A549 (cell line): ENCODE measurements around the gene ASPG. TPM values are rescaled to one million over a fixed set of nuclear protein-coding genes. Genes with fewer than 3 reads are reported as not detected.

ENCODE experiments used
- ATAC-seq, 2 experiments: fragments of 200-7000 bp in 1 of 2; fragments of >200 bp in 1 of 2; cut with Nextera tagmentation in 1 of 2; cut with Tn5 transposase in 1 of 2; 3 replicates each; pipeline versions ENCODE4 v1.8.0 to v1.9.1; 2018 to 2020; ENCODE audit warnings: mild to moderate bottlenecking in 1 of 2, moderate library complexity in 1 of 2
- CTCF ChIA-PET: fragments of 300-600 bp; sonication (Branson Sonifier 250); formaldehyde crosslinking; extraction: SDS; loops from one replicate; lab custom pipeline; 2021; ENCODE audit warnings: antibody characterized with exemption, inconsistent platforms; lab: Yijun Ruan, JAX
- POLR2A ChIA-PET: fragments of 350-600 bp; formaldehyde crosslinking; extraction: SDS; loops from one replicate; lab custom pipeline; 2021; ENCODE audit warnings: antibody characterized with exemption, inconsistent platforms; lab: Yijun Ruan, JAX
- DNase-seq, 2 experiments: peaks; one replicate each; pipeline versions ENCODE4 v3.0.0 to v3.0.0-alpha.2; 2011 to 2016; ENCODE audit warnings: low read depth in 1 of 2, low spot score in 1 of 2
- FAIRE-seq: peaks from 2 replicates; lab custom pipeline; 2011; peaks lifted over from hg19 to GRCh38; lab: Jason Lieb, UNC
- H3K27ac ChIP-seq, 2 experiments: fragments of >200 bp; sonication (Bioruptor Twin); formaldehyde crosslinking; 3 replicates each; pipeline ENCODE4 v1.5.1; 2016 to 2017
- H3K4me1 ChIP-seq: fragments of >200 bp; sonication (Bioruptor Twin); formaldehyde crosslinking; 3 replicates; pipeline ENCODE4 v1.6.1; 2016
- H3K4me2 ChIP-seq: fragments of >200 bp; sonication (Bioruptor Twin); formaldehyde crosslinking; 3 replicates; pipeline ENCODE4 v1.6.1; 2016
- H3K4me3 ChIP-seq: fragments of >200 bp; sonication (Bioruptor Twin); formaldehyde crosslinking; 3 replicates; pipeline ENCODE4 v1.5.1; 2016
- H3K9me3 ChIP-seq: fragments of >200 bp; sonication (Bioruptor Twin); formaldehyde crosslinking; 3 replicates; pipeline ENCODE4 v1.6.1; 2016
- CBX8 ChIP-seq: fragments of 200-600 bp; sonication (generic); IDR thresholded peaks from 2 replicates; pipeline ENCODE4 v1.6.1; 2016
- CEBPB ChIP-seq, 2 experiments: fragments of >200 bp in 1 of 2; sonication (Bioruptor Twin) in 1 of 2; formaldehyde crosslinking in 1 of 2; IDR thresholded peaks; 2 replicates each; pipeline ENCODE4 v1.6.1; 2012 to 2016
- CHD2 ChIP-seq: fragments of 150-350 bp; IDR thresholded peaks from 2 replicates; pipeline ENCODE4 v1.6.1; 2014; ENCODE audit warnings: low read length; ENCODE audit not compliant: partially characterized antibody
- EHF ChIP-seq: fragments of 250-450 bp; sonication (Bioruptor Pico); IDR thresholded peaks from 2 replicates; pipeline ENCODE4 v1.5.0; 2020; ENCODE audit warnings: mild to moderate bottlenecking
- EHMT2 ChIP-seq: fragments of 200-600 bp; sonication (generic); IDR thresholded peaks from 2 replicates; pipeline ENCODE4 v1.6.1; 2016; ENCODE audit warnings: antibody characterized with exemption, low read depth, mild to moderate bottlenecking, moderate library complexity
- FOSB ChIP-seq: fragments of 250-450 bp; sonication (Bioruptor Pico); IDR thresholded peaks from 2 replicates; pipeline ENCODE4 v1.5.0; 2020; ENCODE audit warnings: mild to moderate bottlenecking, moderate library complexity
- FOXS1 ChIP-seq: fragments of 250-450 bp; sonication (Bioruptor Pico); IDR thresholded peaks from 2 replicates; pipeline ENCODE4 v1.5.0; 2020; ENCODE audit warnings: mild to moderate bottlenecking, moderate library complexity
- HEYL ChIP-seq: fragments of 250-450 bp; sonication (Bioruptor Pico); IDR thresholded peaks from 2 replicates; pipeline ENCODE4 v1.8.0; 2021; ENCODE audit warnings: mild to moderate bottlenecking, moderate library complexity
- HOXB5 ChIP-seq: fragments of 250-450 bp; sonication (Bioruptor Pico); IDR thresholded peaks from 2 replicates; pipeline ENCODE4 v1.5.0; 2020; ENCODE audit warnings: mild to moderate bottlenecking, moderate library complexity
- KDM5A ChIP-seq: fragments of 200-600 bp; sonication (generic); IDR thresholded peaks from 2 replicates; pipeline ENCODE4 v1.6.1; 2016; ENCODE audit warnings: antibody characterized with exemption, mild to moderate bottlenecking
- NPAS2 ChIP-seq: fragments of 250-450 bp; sonication (Bioruptor Pico); IDR thresholded peaks from 2 replicates; pipeline ENCODE4 v1.8.0; 2022; ENCODE audit warnings: mild to moderate bottlenecking, moderate library complexity, borderline replicate concordance
- NR3C1 ChIP-seq: fragments of >200 bp; sonication (Bioruptor Twin); formaldehyde crosslinking; IDR thresholded peaks from 3 replicates; pipeline ENCODE4 v1.6.1; 2017
- POLR2AphosphoS2 ChIP-seq: conservative IDR thresholded peaks from 2 replicates; pipeline ENCODE4 v1.6.1; 2012; ENCODE audit warnings: low read length, improper control_type of control experiment, inconsistent platforms
- RAD21 ChIP-seq, 2 experiments: fragments of >200 bp in 1 of 2; sonication (Bioruptor Twin) in 1 of 2; formaldehyde crosslinking in 1 of 2; IDR thresholded peaks in 1 of 2; conservative IDR thresholded peaks in 1 of 2; 2 replicates in 1 of 2; 3 replicates in 1 of 2; pipeline ENCODE4 v1.6.1; 2012 to 2018; ENCODE audit warnings: inconsistent platforms in 1 of 2
- RARB ChIP-seq: fragments of 250-450 bp; sonication (Bioruptor Pico); IDR thresholded peaks from 2 replicates; pipeline ENCODE4 v1.8.0; 2021; ENCODE audit warnings: mild to moderate bottlenecking, moderate library complexity
- RCOR1 ChIP-seq: fragments of 150-350 bp; IDR thresholded peaks from 2 replicates; pipeline ENCODE4 v1.6.1; 2014; ENCODE audit warnings: antibody characterized with exemption, low read length, low read depth
- REST ChIP-seq: fragments of 200-600 bp; sonication (generic); IDR thresholded peaks from 2 replicates; pipeline ENCODE4 v1.6.1; 2016; ENCODE audit warnings: antibody characterized with exemption, mild to moderate bottlenecking, moderate library complexity
- SMC3 ChIP-seq: fragments of >200 bp; sonication (Bioruptor Twin); formaldehyde crosslinking; IDR thresholded peaks from 3 replicates; pipeline ENCODE4 v1.6.1; 2018; ENCODE audit warnings: inconsistent platforms
- SREBF2 ChIP-seq: fragments of 450-650 bp; IDR thresholded peaks from 2 replicates; pipeline ENCODE4 v1.6.1; 2014; ENCODE audit warnings: mild to moderate bottlenecking, moderate library complexity
- TFCP2L1 ChIP-seq: fragments of 250-450 bp; sonication (Bioruptor Pico); IDR thresholded peaks from 2 replicates; pipeline ENCODE4 v1.5.0; 2021; ENCODE audit warnings: mild to moderate bottlenecking
- ZNF302 ChIP-seq: fragments of 250-450 bp; sonication (Bioruptor Pico); IDR thresholded peaks from 2 replicates; pipeline ENCODE4 v1.9.0; 2021; ENCODE audit warnings: inconsistent platforms, mild to moderate bottlenecking, moderate library complexity
- ZSCAN20 ChIP-seq: fragments of 250-450 bp; sonication (Bioruptor Pico); IDR thresholded peaks from 2 replicates; pipeline ENCODE4 v1.8.0; 2022; ENCODE audit warnings: mild to moderate bottlenecking, moderate library complexity
- WGBS: methylation state at CpG from one replicate; pipeline ENCODE4 v1.1.6; 2017; ENCODE audit errors: missing lambda C conversion rate; 5-methylcytosine and 5-hydroxymethylcytosine counted together
- polyA plus RNA-seq, 4 experiments: library from polyadenylated mRNA; depleted of rRNA in 3 of 4; stranded (reverse); fragments of >200 nt; fragmentation: RNase III in 1 of 4; extraction: RNeasy Plus Mini Kit Qiagen cat#74134 plus additional on column Dnase treatment in 1 of 4; gene quantifications; 2 replicates in 3 of 4; 3 replicates in 1 of 4; pipeline ENCODE4 v1.2.3, GENCODE V29; 2011 to 2017
- TF ChIP-seq, protein P1 (sequence below): fragments of 250-450 bp; sonication (Bioruptor Pico); IDR thresholded peaks from 2 replicates; pipeline ENCODE4 v1.5.0; 2020; ENCODE audit warnings: low read depth, mild to moderate bottlenecking, moderate library complexity
- TF ChIP-seq, protein P2 (sequence below): fragments of 150-350 bp; IDR thresholded peaks from 2 replicates; pipeline ENCODE4 v1.6.1; 2014; ENCODE audit warnings: low read depth, mild to moderate bottlenecking, low read length
- TF ChIP-seq, protein P3 (sequence below): IDR thresholded peaks from 2 replicates; pipeline ENCODE4 v1.6.1; 2012; ENCODE audit warnings: low read depth, borderline replicate concordance

Gene ASPG
- polyA plus RNA-seq, 2 of the 4 experiments (the other 2 are of a cell fraction) = not detected

- ChIA-PET CTCF (interaction anchor here (0.9 to 3.6 kb wide), 6 partner anchors 13 to 520 kb away, joined by 3 to 21 read pairs (median 6); no protein-coding TSS in a partner anchor), POLR2A (no interaction called here)
- H3K9me3 ChIP-seq = peaks cover 18% of the 10 kb centered on the region
- TF ChIP-seq POLR2AphosphoS2 = no peak
- no peak for TF ChIP-seq RAD21 (conservative IDR thresholded peaks at IDR 0.05 in 1 of 2, IDR thresholded peaks at IDR 0.05 in 1 of 2)
- TF ChIP-seq CHD2 = no peak
- no peak for TF ChIP-seq CBX8
- no peak for TF ChIP-seq HOXB5 (CRISPR knock-in tag)
- no peak for TF ChIP-seq ZNF302 (CRISPR knock-in tag)
- no peak for TF ChIP-seq RARB (CRISPR knock-in tag)
- TF ChIP-seq FOSB = no peak
- TF ChIP-seq ZSCAN20 (CRISPR knock-in tag) = no peak
- TF ChIP-seq HEYL = no peak
- no peak for TF ChIP-seq TFCP2L1 (CRISPR knock-in tag)
- TF ChIP-seq KDM5A = no peak
- H3K27ac ChIP-seq = no peak overlapping the region
- ATAC-seq = no peak
- peaks cover 5% of the 10 kb centered on the region; the same call in 2 of the 3 replicates for H3K4me1 ChIP-seq
- no peak for FAIRE-seq
- WGBS = 36% methylated on average over 14 of the region's 18 CpGs
- no peak for DNase-seq
- H3K4me3 ChIP-seq = no peak overlapping the region
- H3K4me2 ChIP-seq = no peak overlapping the region
Observed at GRCh38 chr14:104119488-104120251, 34.2 kb downstream of the ASPG start.

DNA sequence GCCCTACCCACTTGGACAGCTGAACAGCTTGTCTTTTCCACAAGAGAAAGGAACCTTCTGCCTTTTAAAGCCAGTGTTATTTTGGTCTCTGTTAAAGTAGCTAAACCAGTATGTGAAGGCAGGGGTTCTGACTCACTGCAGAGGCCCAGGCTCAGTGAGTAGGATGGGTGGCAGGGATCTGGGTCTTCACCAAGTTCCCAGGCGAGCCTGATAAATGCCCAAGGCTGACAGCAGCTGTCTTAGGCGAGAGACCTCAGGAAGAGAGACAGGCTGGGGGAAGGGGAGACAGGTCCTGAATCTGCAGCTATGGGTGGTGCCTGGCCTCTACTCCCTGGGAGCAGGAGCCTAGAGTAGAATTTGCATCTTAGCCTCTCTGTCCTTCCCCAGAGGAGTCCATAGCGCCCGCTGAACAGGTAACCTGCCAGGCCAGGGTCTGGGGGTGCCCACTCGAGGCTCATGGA lies 34.8 kb downstream of the ASPG start:
- no peak for ATAC-seq
- WGBS = 38% methylated on average over 5 of the region's 5 CpGs

More for the DNA sequence above, 34.8 kb downstream of the ASPG start:
- TF ChIP-seq, protein P1, sequence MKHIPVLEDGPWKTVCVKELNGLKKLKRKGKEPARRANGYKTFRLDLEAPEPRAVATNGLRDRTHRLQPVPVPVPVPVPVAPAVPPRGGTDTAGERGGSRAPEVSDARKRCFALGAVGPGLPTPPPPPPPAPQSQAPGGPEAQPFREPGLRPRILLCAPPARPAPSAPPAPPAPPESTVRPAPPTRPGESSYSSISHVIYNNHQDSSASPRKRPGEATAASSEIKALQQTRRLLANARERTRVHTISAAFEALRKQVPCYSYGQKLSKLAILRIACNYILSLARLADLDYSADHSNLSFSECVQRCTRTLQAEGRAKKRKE (CRISPR knock-in tag) = no peak
- no peak for TF ChIP-seq RCOR1
- no peak for TF ChIP-seq POLR2AphosphoS2
- no peak for TF ChIP-seq FOSB
- TF ChIP-seq NPAS2 = no peak
- no peak for TF ChIP-seq TFCP2L1 (CRISPR knock-in tag)
- TF ChIP-seq, protein P2, sequence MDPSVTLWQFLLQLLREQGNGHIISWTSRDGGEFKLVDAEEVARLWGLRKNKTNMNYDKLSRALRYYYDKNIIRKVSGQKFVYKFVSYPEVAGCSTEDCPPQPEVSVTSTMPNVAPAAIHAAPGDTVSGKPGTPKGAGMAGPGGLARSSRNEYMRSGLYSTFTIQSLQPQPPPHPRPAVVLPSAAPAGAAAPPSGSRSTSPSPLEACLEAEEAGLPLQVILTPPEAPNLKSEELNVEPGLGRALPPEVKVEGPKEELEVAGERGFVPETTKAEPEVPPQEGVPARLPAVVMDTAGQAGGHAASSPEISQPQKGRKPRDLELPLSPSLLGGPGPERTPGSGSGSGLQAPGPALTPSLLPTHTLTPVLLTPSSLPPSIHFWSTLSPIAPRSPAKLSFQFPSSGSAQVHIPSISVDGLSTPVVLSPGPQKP = no peak
- TF ChIP-seq, protein P3, sequence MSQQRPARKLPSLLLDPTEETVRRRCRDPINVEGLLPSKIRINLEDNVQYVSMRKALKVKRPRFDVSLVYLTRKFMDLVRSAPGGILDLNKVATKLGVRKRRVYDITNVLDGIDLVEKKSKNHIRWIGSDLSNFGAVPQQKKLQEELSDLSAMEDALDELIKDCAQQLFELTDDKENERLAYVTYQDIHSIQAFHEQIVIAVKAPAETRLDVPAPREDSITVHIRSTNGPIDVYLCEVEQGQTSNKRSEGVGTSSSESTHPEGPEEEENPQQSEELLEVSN = no peak
- no peak for TF ChIP-seq SMC3
- TF ChIP-seq HEYL = no peak
- TF ChIP-seq HOXB5 (CRISPR knock-in tag) = no peak
- no peak for TF ChIP-seq CEBPB (IDR thresholded peaks at IDR 0.05)
- no peak for TF ChIP-seq SREBF2
- no peak for TF ChIP-seq FOXS1 (CRISPR knock-in tag)
- no peak for TF ChIP-seq REST
- no peak for TF ChIP-seq NR3C1
- TF ChIP-seq EHMT2 = no peak
- TF ChIP-seq EHF (CRISPR knock-in tag) = no peak
- ChIA-PET POLR2A (no interaction called here), CTCF (interaction anchor here (1.0 to 3.6 kb wide), 5 partner anchors 26 to 519 kb away, joined by 3 to 21 read pairs (median 8); no protein-coding TSS in a partner anchor)
- Histone ChIP-seq H3K27ac (no peak overlapping the region), H3K4me3 (no peak overlapping the region), H3K4me1 (peaks cover 5% of the 10 kb centered on the region; the same call in 2 of the 3 replicates), H3K4me2 (no peak overlapping the region), H3K9me3 (peaks cover 25% of the 10 kb centered on the region)
- FAIRE-seq (no peak), DNase-seq (no peak)
